Non-pigmented ciliary epithelial cell (primary cell): ENCODE measurements around the gene TRIM7.

Experiments
- DNase-seq: peaks from one replicate; pipeline ENCODE4 v3.0.0-alpha.2; 2010; ENCODE audit warnings: low read depth

TRIM7 gene

DNA sequence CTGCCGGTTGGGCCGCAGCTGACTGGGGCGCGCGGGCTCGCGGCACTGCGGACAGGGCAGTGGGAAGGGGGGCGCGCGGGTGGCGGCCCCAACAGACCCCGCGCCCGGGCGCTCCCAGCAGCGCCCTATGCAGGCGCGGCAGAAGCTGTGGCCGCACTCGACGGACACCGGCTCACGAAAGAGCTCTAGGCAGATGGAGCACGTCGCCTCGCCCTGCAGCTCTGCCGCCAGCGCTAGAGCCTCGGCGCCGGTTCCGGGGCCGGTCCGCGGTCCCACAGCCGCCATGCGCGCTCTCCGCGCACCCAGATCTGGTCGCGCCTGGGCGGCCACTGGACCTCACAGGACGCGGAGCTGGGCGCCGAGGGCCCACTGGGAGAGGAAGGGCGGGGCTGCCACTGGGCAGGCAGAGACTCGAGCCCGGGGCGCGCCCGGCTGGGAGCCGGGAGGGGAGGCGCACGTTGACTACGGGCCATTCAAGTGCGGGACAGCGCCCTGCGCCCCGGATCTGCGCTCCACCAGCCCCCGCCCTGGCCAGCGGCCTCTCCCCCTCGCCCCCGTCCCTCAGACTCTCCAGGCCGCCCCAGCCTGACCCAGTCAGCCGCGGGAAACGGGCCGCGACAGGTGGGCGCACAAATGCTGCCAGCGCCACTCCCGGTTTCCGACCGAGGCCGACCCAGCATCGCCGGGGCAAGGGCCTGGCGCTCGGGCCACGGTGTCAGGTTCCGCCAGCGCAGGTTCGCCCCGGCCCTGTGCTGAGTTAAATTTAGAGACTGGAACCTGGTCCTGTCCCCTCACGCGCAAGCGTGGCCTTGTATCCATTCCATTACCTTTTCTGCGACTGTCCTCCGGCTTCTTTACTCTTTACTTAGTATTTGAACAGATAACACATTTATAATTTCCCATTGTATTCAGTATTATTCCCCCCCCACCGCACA, at the start of gene TRIM7:
Gene TRIM7, minus strand, starts transcription at position 371 of the 935 bp plus-strand sequence. Its CDS starts 86 bp downstream, at position 285.
- no peak for DNase-seq

GRCh38 chr5:181248277-181248676, 43.3 kb upstream of the TRIM7 start:
- no peak for DNase-seq

DNA sequence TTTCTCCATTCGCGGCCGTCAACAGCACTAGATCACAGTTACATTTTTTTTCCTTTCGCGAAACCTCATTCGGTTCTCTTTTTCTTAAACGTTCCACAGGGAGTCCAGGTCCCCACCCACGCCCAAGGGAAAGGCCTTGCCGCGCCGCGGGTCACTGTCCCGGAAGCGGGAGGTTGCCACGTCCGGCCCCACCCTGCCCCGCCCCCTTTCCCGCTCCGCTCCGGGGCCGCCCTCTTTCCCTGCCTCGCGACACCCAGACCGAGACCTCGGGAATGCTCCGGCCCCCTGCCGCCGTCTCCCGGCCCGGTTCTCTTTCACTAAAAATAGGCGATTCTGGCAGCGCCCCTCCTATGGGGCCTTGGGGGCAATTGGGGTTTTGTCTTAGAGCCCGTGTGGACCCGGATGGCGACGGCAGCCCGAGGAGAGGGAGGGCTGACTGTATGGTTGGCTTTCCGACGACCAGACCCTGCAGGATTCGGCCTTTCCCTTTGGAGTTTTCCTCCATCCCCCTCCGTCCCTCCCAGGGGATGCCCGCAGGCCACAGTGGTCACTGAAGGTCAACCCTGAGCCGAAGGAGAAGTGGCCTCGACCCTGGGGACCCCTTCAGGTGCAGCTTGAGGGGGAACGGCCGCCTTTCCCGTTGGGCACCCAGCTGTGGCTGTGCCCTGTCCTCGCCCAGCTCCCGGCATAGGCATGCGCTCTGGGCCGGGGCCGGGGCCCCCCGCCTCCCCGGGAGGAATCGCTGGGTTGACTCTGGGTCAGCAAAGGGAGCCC, 41.5 kb upstream of the TRIM7 start:
- peak; percentile 27 for DNase-seq

DNA sequence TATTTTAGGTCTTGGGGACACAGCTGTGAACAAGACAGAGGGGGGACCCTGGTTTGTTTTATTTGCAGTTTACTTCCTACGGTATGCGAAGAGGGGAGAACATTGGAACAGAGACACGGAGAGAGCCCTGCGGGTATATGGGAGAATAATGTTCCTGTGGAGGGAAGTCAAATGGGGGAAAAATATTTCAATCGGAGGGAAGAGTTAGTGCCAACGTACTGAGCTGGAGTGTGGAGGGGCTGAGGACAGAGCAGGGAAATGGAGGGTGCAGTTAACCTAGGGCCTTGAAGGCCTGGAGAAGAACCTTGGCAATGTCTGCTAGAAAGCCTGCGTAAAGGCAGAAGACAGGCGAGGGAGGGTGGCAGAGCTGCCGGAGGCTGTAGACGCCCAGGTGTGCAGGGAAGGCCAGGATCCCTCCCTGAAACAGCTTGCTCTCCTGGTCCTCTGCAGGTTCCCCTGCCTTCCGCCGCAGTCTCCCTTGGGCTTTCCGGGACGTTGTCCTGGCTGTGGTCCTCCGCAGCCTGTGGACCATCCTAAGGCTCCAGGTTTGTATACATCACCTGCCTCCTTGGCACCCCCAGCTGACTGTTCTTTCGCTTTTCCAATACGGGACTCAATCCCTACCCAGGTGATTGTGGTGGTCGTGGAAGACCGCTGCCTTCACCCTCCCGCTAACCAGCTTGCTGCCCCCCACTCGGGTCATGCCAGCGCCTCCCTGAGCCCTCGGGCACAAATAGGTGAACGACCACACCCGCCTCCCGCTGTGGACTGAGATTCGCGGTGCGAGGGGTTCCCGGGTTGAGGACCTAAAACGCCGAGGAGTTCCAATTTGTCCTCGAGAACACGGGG, 40.7 kb upstream of the TRIM7 start:
- DNase-seq, result no peak

GRCh38 chr5:181243564-181244343, 38.8 kb upstream of the TRIM7 start, which contains the start of gene RACK1:
RACK1 (minus strand) TSS chr5:181243906; CDS start chr5:181243800, 106 bp downstream.
- DNase-seq, result peak; percentile 34

DNA sequence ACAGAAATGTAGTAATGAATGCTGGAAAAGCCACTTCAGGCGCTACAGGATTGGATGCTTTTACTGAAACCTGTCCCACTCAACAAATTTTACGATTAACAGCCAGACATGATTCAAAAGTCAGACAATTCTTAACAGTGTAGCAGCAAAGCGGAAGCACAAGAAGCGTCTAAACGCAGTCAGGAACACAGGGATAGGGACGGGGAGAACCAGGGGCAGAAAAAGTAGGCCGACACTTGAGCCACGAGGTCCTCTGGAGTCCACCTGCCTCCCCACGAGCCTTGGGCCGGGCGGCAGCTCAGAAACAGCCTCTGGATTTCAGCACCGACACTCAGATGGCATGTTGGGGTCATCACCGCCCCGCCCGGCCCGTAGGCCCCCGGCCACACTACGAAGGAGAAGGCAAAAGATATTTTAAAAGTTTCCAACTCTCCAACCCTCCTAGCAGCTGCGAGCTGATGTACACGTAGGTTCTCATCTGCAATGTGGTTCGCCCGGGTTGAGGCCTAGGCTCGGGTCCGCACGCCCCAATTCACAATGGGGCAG, 38.1 kb upstream of the TRIM7 start:
- no peak for DNase-seq

DNA sequence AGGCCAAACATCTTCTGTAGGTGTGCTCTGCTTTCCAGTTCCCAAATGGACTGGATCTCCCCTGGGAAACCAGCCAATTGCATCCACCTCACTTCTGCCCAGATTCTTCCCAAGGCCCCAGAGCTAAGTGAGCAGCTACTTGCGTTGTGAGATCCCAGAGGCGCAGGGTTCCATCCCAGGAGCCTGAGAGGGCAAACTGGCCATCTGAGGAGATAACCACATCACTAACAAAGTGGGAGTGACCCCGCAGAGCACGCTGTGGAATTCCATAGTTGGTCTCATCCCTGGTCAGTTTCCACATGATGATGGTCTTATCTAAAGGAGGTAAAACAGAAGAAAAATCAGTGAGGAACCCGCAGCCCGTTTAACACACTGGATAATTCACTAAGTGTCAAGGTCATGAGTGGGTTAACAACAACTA, 37.0 kb upstream of the TRIM7 start:
- no peak for DNase-seq

DNA sequence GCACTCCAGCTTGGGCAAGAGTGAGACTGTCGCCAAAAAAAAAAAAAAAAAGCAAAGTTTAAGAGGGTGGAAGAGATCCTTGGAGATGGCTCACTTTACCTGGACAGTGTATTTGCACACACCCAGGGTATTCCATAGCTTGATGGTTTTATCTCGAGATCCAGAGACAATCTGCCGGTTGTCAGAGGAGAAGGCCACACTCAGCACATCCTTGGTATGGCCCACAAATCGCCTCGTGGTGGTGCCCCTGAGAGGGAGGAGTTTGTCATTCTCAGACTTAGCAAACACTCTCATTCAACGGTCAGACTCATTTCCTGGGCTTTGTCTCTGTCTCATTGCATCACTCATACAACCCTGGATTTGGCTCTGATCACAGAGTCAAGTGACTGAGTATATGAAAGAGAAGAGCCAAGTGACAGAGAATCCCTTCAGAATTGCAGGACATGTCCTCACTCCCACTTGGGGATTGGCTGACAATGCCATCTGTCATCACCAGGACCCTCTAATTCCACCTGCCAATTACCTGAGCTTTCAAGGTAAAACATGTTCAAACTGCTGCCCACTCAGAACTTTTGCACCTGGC, 36.5 kb upstream of the TRIM7 start:
- peak; percentile 53 for DNase-seq

DNA sequence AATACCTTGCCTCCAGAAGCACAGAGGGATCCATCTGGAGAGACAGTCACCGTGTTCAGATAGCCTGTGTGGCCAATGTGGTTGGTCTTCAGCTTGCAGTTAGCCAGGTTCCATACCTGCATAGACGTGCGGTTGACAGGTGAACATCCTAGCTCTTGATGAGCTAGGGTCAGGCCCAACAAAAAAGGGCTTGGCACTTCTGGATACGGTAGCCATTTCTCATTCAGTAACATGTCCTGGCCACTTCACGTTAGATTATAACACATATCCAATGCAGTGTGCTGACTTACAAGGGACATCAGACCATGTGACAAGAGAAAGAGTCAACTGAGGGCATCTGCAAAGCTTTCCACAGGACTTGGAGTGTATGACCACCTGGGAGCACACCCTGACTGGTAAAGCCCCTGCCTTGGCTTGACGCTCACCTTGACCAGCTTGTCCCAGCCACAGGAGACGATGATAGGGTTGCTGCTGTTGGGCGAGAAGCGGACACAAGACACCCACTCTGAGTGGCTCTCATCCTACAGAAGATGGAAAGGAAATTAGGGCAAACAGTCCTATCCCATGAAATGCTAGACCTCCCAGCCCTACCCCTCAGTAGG, 34.2 kb upstream of the TRIM7 start:
- DNase-seq, result no peak

DNA sequence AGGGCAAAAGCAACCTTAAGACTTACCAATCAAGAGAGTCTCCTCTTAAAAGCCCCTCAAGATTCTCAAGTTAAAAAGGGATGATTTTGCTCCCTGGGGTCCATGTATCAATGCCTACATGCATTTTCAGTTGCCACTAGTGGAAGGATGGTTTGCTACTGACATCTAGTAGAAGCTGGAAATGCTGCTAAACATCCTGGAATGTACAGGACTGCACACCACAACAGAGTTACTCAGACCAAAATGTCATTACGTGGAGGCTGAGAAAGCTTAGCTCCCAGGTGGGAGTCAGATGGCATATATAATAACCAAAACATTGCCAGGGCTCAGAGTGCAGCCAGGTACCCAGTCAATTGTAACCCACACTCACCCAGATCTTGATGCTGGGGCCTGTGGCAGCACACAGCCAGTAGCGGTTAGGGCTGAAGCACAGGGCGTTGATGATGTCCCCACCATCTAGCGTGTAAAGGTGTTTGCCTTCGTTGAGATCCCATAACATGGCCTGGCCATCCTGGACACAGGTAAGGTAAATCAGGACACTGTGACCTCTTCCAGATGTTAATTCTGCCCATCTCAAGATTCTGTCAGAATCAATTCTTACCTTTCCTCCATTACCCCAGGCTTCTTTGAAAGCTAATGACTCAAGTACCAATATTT, 32.9 kb upstream of the TRIM7 start:
- DNase-seq, result no peak

GRCh38 chr5:181236954-181237641, 32.1 kb upstream of the TRIM7 start:
- DNase-seq, result no peak

DNA sequence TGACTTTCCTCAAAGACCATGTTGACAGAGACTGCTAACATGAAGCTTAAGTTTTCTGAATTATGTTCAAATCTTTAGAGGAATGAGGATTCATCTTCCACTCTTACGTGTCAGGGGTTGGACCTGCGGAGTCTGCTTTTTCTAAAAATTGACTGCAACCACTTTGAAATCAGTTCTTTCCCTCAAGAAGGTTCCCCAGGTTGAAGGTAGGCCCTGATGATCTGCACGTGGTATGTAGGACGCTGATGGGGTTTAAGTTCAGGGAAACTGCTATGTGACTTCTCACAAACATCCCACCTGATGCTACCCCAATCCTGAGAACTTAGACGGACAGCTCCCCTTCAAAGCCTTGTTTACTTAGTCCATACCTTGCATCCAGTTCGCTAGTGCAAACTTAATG, 31.5 kb upstream of the TRIM7 start:
- no peak for DNase-seq

DNA sequence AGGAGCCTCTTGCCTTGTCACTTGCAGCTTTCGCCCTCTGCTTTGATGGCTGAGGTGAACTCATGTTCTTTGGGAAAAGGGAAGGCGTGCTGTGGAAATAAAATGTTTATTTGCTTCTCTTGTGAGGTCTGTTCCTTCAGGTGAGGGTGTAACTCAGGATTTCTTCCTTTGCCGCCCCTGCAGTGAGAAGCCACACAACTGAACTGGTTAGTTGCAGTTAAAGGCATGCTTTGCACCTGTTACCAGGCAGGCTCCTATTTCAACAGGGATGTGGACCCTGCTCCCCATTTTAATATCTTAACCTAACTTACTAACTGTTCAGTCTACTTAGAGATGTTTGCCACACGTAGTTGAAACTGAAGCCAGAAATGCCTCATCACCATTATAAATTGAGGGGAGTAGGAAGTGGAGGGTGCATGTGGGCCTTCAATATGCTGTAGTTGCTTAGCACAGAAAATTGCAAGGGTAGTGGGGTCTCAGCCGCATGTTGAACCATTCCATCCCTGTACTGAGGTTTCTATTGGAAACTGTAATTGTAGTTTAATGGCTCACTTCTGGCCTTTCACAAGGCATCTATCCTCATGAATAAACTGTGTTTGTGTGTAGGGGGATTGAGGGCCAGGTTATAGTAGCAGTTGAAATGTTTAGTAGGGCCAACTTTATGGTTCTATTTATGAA, 30.8 kb upstream of the TRIM7 start:
- DNase-seq, result no peak

- no peak for DNase-seq
These were observed 30.3 kb upstream of the TRIM7 start for GRCh38 chr5:181235323-181235688.

DNA sequence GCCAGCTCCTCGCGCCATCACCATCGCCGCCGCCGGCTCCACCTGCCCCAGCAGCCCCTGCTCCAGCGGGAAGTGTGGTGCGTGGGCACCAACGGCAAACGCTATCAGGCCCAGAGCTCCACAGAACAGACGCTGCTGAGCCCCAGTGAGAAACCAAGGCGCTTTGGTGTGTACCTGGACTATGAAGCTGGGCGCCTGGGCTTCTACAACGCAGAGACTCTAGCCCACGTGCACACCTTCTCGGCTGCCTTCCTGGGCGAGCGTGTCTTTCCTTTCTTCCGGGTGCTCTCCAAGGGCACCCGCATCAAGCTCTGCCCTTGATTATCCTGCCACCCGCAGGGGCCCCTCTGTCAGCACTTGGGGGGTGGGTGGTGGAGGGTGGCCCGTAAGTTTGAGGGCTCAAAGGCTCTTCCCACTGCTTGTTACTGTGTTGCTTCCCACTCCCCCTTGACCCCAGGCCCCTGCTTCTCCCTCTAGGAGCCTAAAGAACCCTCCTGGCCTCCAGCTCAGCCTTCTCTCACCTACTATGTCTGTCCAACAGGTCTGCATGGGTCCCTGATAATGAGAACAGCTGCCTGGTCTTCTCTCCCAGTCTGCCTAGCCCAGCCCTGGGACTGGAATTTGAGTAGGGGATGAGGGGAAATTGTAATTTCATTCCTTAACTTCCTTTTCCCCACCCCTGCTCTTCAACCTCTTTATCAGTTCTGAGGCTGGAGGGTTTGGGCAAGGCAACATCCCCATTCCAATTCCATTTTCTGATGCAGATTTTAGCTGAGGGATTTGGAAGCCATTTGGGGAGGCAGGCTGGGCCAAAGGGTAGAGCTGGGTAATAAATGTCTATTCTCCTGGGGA, 29.7 kb upstream of the TRIM7 start:
- no peak for DNase-seq

GRCh38 chr5:181233801-181234454, 28.9 kb upstream of the TRIM7 start:
- no peak for DNase-seq
